ENCODE results near the gene SEMA3F. TPM values are rescaled to one million over a fixed set of nuclear protein-coding genes. Genes with fewer than 3 reads are reported as not detected.

Gene SEMA3F
- total RNA-seq, 4 donors from 2014 or later, result 5.2 to 40.1 (median 7.5) TPM

- Histone ChIP-seq H3K9me3 (no peaks in the 10 kb centered on the region), H3K4me1 (peaks cover 5 to 12% of the 10 kb centered on the region in 2 donors), H3K27ac (no peak overlapping the region), H3K4me3 (no peak overlapping the region), H3K27me3 (no peaks in the 10 kb centered on the region), H3K36me3 (no peaks in the 10 kb centered on the region)
- TF ChIP-seq POLR2A (IDR thresholded peaks at IDR 0.05), result no peak
- DNase-seq, result no peak
- in situ Hi-C loops (cut with MboI; ENCODE audit: low sequenced_read_pairs in 4 of 4) (no loop called here), intact Hi-C loops (cut with DNase I; ENCODE audit: low total_unique reads) (no loop called here)
- ATAC-seq, result no peak
Measured at GRCh38 chr3:50150863-50151686, 4.0 kb upstream of the SEMA3F start.

- no peak for ATAC-seq
Measured at GRCh38 chr3:50151728-50152127, 3.4 kb upstream of the SEMA3F start.

DNA sequence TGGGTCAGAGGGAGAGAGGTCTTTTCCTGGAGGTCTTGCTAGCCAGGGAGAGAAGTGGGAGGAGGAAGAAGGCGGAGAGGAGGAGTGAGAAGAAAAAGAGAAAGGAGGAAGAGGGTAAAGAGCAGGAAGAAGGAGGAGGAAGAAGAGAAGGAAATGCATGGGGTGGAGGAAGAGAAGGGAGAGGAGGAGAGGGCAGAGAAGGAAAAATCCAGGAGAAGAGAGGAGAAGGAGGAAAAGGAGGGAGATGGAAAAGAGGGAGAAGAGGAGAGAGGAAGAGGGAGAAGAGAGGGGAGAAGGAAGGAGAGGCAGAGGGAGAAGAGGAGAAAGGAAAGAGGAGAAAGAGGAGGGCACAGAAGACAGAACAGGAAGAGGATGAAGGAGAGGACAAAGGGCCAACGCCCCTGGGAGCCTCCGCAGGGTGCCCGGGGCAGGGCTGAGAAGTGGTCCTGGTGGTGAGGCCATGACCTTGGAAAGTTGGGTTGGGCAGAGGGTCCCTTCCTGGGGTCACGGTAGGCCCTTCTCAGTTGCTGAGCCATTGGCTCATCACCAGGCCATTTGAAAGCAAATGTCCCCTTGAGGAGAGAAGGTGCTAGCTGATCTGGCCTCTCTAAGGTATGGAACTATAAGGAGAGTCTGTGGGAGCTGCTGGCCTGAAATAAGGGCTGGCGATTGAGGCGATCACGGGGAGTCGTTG is 1.2 kb upstream of the SEMA3F start:
- Histone ChIP-seq H3K9me3 (no peaks in the 10 kb centered on the region), H3K36me3 (no peaks in the 10 kb centered on the region), H3K4me1 (peaks cover 14 to 16% of the 10 kb centered on the region in 2 donors), H3K27ac (no peak overlapping the region), H3K27me3 (no peaks in the 10 kb centered on the region), H3K4me3 (peak overlapping the region; percentile 57 to 73 (median 62))
- intact Hi-C loops (cut with DNase I; ENCODE audit: low total_unique reads) (loop anchor here (2.0 kb wide), 1 partner anchor 33 kb away; no protein-coding TSS in a partner anchor), in situ Hi-C loops (cut with MboI; ENCODE audit: low sequenced_read_pairs in 4 of 4) (no loop called here)
- ATAC-seq (no peak), DNase-seq (no peak)
- no peak for TF ChIP-seq CTCF (IDR thresholded peaks at IDR 0.05 in 4 of 5, conservative IDR thresholded peaks at IDR 0.05 in 1 of 5)
- no peak for TF ChIP-seq POLR2A (IDR thresholded peaks at IDR 0.05)

More at GRCh38 chr3:50151728-50152127, 3.4 kb upstream of the SEMA3F start:
- no peak overlapping the region for H3K4me3 ChIP-seq
- peaks cover 10 to 12% of the 10 kb centered on the region in 2 donors for H3K4me1 ChIP-seq
- intact Hi-C loops (cut with DNase I; ENCODE audit: low total_unique reads), result no loop called here
- in situ Hi-C loops (cut with MboI; ENCODE audit: low sequenced_read_pairs in 4 of 4), result no loop called here
- H3K27ac ChIP-seq, result no peak overlapping the region
- no peaks in the 10 kb centered on the region for H3K27me3 ChIP-seq
- no peaks in the 10 kb centered on the region for H3K36me3 ChIP-seq
- DNase-seq, result no peak
- H3K9me3 ChIP-seq, result no peaks in the 10 kb centered on the region
- TF ChIP-seq CTCF (IDR thresholded peaks at IDR 0.05 in 4 of 5, conservative IDR thresholded peaks at IDR 0.05 in 1 of 5) (no peak), POLR2A (IDR thresholded peaks at IDR 0.05) (no peak)

DNA sequence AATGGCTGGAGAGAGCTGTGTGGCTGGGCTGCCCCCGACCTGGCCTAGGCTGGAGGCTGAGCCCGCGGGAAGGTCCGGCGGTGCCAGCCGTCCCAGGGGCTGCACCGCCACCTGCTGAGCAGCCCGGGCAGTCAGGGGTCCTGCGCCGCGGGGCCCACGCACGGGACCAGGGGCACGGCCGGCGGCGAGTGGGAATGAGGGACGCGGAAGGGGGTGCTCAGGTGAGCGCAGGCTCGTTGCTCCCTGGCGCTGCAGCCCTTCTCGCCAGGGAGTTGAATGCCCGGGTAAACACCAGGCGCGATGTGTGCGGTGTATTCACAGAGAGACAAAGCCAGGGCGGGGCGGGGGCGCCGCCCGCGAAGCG is 666 bp upstream of the SEMA3F start:
- peak overlapping the region; percentile 57 to 73 (median 62) for H3K4me3 ChIP-seq
- intact Hi-C loops (cut with DNase I; ENCODE audit: low total_unique reads), result loop anchor here (2.0 kb wide), 1 partner anchor 34 kb away; no protein-coding TSS in a partner anchor
- DNase-seq (no peak), ATAC-seq (peak; percentile 31 to 50)
- peaks cover 14 to 18% of the 10 kb centered on the region in 2 donors for H3K4me1 ChIP-seq
- H3K9me3 ChIP-seq, result no peaks in the 10 kb centered on the region
- no peak for TF ChIP-seq POLR2A (IDR thresholded peaks at IDR 0.05)
- TF ChIP-seq CTCF (IDR thresholded peaks at IDR 0.05 in 4 of 5, conservative IDR thresholded peaks at IDR 0.05 in 1 of 5), result peak in 3 of 5 experiments; percentile 23 to 25 (median 24)
- no peaks in the 10 kb centered on the region for H3K36me3 ChIP-seq
- in situ Hi-C loops (cut with MboI; ENCODE audit: low sequenced_read_pairs in 4 of 4), result no loop called here
- peak overlapping the region; percentile 24 to 82 (median 72) for H3K27ac ChIP-seq
- no peaks in the 10 kb centered on the region for H3K27me3 ChIP-seq

- in situ Hi-C loops (cut with MboI; ENCODE audit: low sequenced_read_pairs in 4 of 4) (no loop called here), intact Hi-C loops (cut with DNase I; ENCODE audit: low total_unique reads) (loop anchor here (1.0 to 2.0 kb wide), 2 partner anchors 34 to 35 kb away; no protein-coding TSS in a partner anchor)
- no peaks in the 10 kb centered on the region for H3K36me3 ChIP-seq
- DNase-seq (no peak), ATAC-seq (no peak)
- H3K27me3 ChIP-seq, result no peaks in the 10 kb centered on the region
- TF ChIP-seq CTCF (IDR thresholded peaks at IDR 0.05 in 4 of 5, conservative IDR thresholded peaks at IDR 0.05 in 1 of 5), result no peak
- TF ChIP-seq POLR2A (IDR thresholded peaks at IDR 0.05), result no peak
- peak overlapping the region; percentile 57 to 73 (median 64) for H3K4me3 ChIP-seq
- peak overlapping the region; percentile 31 to 82 (median 77) for H3K27ac ChIP-seq
- no peaks in the 10 kb centered on the region for H3K9me3 ChIP-seq
- peaks cover 18% of the 10 kb centered on the region in 2 donors for H3K4me1 ChIP-seq
Measured at GRCh38 chr3:50155491-50155878, 361 bp downstream of the SEMA3F start.

Measured in gastrocnemius medialis (tissue), 4 donors.